H1 (cell line): Measurements from ENCODE around the gene GPATCH11. TPM values are rescaled to one million over a fixed set of nuclear protein-coding genes. Genes with fewer than 3 reads are reported as not detected.

ENCODE experiments used
- CTCF ChIA-PET: fragments of 300-600 bp; sonication (Branson Sonifier 250); formaldehyde crosslinking; loops from one replicate; lab custom pipeline; 2021; ENCODE audit not compliant: partially characterized antibody; lab: Charles Lee
- POLR2A ChIA-PET: fragments of 300-600 bp; sonication (Branson Sonifier 250); formaldehyde crosslinking; loops from one replicate; lab custom pipeline; 2021; ENCODE audit warnings: inconsistent platforms; ENCODE audit not compliant: partially characterized antibody; lab: Charles Lee
- DNase-seq, 2 experiments: peaks; one replicate each; pipeline versions ENCODE4 v3.0.0 to v3.0.0-alpha.2; 2010 to 2022; ENCODE audit warnings: low spot score in 2 of 2, low read depth in 1 of 2, mixed read lengths in 1 of 2
- FAIRE-seq: peaks from 2 replicates; lab custom pipeline; 2011; peaks lifted over from hg19 to GRCh38; lab: Jason Lieb, UNC
- H2AFZ ChIP-seq: 2 replicates; pipeline ENCODE4 v1.8.1; 2012; ENCODE audit warnings: low read length, inconsistent platforms
- H2AK5ac ChIP-seq: 2 replicates; pipeline ENCODE4 v1.6.1; 2013; ENCODE audit warnings: low read depth, low read length
- H2BK120ac ChIP-seq: replicated peaks from 2 replicates; pipeline ENCODE3; 2013; ENCODE audit warnings: low read depth, low read length, inconsistent platforms
- H2BK12ac ChIP-seq: 2 replicates; pipeline ENCODE4 v1.6.1; 2013; ENCODE audit warnings: low read depth, low read length
- H2BK15ac ChIP-seq: 2 replicates; pipeline ENCODE4 v1.6.1; 2013; ENCODE audit warnings: low read length
- H2BK20ac ChIP-seq: 2 replicates; pipeline ENCODE4 v1.6.1; 2013; ENCODE audit warnings: low read length
- H2BK5ac ChIP-seq: 2 replicates; pipeline ENCODE4 v1.6.1; 2013; ENCODE audit warnings: low read depth, low read length
- H3K14ac ChIP-seq: 2 replicates; pipeline ENCODE4 v1.6.1; 2013; ENCODE audit warnings: inconsistent platforms; ENCODE audit not compliant: insufficient read length
- H3K18ac ChIP-seq: 2 replicates; pipeline ENCODE4 v1.6.1; 2013; ENCODE audit warnings: low read length; ENCODE audit errors: extremely low read depth
- H3K23ac ChIP-seq: 2 replicates; pipeline ENCODE4 v1.6.1; 2013; ENCODE audit warnings: inconsistent platforms; ENCODE audit not compliant: insufficient read length
- H3K23me2 ChIP-seq: 2 replicates; pipeline ENCODE4 v1.6.1; 2013; ENCODE audit warnings: low read depth, low read length
- H3K27ac ChIP-seq: 2 replicates; pipeline ENCODE4 v1.6.1; 2011; ENCODE audit warnings: low read depth, low read length, inconsistent platforms
- H3K27me3 ChIP-seq, 4 experiments: replicated peaks in 1 of 4; 1 replicate in 1 of 4; 2 replicates in 3 of 4; pipeline versions ENCODE4 v1.6.1 to v1.8.1; 2011 to 2013; ENCODE audit warnings: low read length in 3 of 4, mild to moderate bottlenecking in 3 of 4, inconsistent platforms in 2 of 4, mixed read lengths in 2 of 4, moderate library complexity in 1 of 4; ENCODE audit not compliant: control insufficient read depth in 3 of 4, insufficient read depth in 3 of 4; ENCODE audit errors: extremely low read depth in 1 of 4
- H3K36me3 ChIP-seq, 4 experiments: 2 replicates each; pipeline versions ENCODE4 v1.6.1 to v1.8.1; 2011 to 2013; ENCODE audit warnings: mild to moderate bottlenecking in 4 of 4, low read length in 3 of 4, moderate library complexity in 2 of 4, control low read depth in 1 of 4, inconsistent platforms in 1 of 4; ENCODE audit not compliant: insufficient read depth in 4 of 4, control insufficient read depth in 2 of 4
- H3K4ac ChIP-seq: replicated peaks from 2 replicates; pipeline ENCODE3; 2013; ENCODE audit warnings: low read length, low read depth, mixed read lengths, inconsistent platforms; ENCODE audit not compliant: insufficient read length
- H3K4me1 ChIP-seq, 4 experiments: replicated peaks in 1 of 4; 1 replicate in 1 of 4; 2 replicates in 3 of 4; pipeline versions ENCODE4 v1.6.1 to v1.8.1; 2011 to 2013; ENCODE audit warnings: low read length in 3 of 4, inconsistent platforms in 2 of 4, mixed read lengths in 1 of 4; ENCODE audit not compliant: insufficient read depth in 4 of 4, control insufficient read depth in 3 of 4
- H3K4me2 ChIP-seq, 2 experiments: 2 replicates each; pipeline versions ENCODE4 v1.6.1 to v1.8.1; 2011 to 2013; ENCODE audit warnings: low read depth in 2 of 2, low read length in 2 of 2, control low read depth in 1 of 2, inconsistent platforms in 1 of 2, mild to moderate bottlenecking in 1 of 2; ENCODE audit not compliant: insufficient read depth in 1 of 2
- H3K4me3 ChIP-seq, 4 experiments: fragments of 200-600, 300-600 bp in 1 of 4; sonication (generic), shearing (Covaris generic), sonication (Bioruptor Twin) in 1 of 4; 2 replicates each; pipeline versions ENCODE4 v1.5.1 to v1.8.1; 2011 to 2016; ENCODE audit warnings: low read length in 4 of 4, low read depth in 3 of 4, control low read depth in 2 of 4, inconsistent platforms in 2 of 4, mild to moderate bottlenecking in 2 of 4, mixed read lengths in 1 of 4, moderate library complexity in 1 of 4; ENCODE audit not compliant: insufficient read depth in 2 of 4; ENCODE audit errors: extremely low read depth in 1 of 4
- H3K56ac ChIP-seq: replicated peaks from 2 replicates; pipeline ENCODE3; 2013; ENCODE audit warnings: low read depth, mild to moderate bottlenecking, mixed read lengths, low read length, inconsistent platforms; ENCODE audit not compliant: insufficient read length
- H3K79me1 ChIP-seq: 2 replicates; pipeline ENCODE4 v1.6.1; 2013; ENCODE audit warnings: low read depth, low read length, control low read depth
- H3K79me2 ChIP-seq, 2 experiments: 2 replicates each; pipeline versions ENCODE4 v1.6.1 to v1.8.1; 2012 to 2013; ENCODE audit warnings: low read length in 2 of 2, mild to moderate bottlenecking in 2 of 2, inconsistent platforms in 1 of 2; ENCODE audit not compliant: insufficient read depth in 2 of 2, control insufficient read depth in 1 of 2
- H3K9ac ChIP-seq, 4 experiments: replicated peaks in 1 of 4; 1 replicate in 1 of 4; 2 replicates in 3 of 4; pipeline versions ENCODE4 v1.6.1 to v1.8.1; 2011 to 2013; ENCODE audit warnings: low read depth in 3 of 4, low read length in 3 of 4, control low read depth in 2 of 4, mild to moderate bottlenecking in 2 of 4, moderate library complexity in 2 of 4, inconsistent platforms in 1 of 4; ENCODE audit errors: extremely low read depth in 1 of 4
- H3K9me3 ChIP-seq, 2 experiments: 2 replicates each; pipeline versions ENCODE4 v1.6.1 to v1.8.1; 2012 to 2013; ENCODE audit warnings: mild to moderate bottlenecking in 2 of 2, moderate library complexity in 2 of 2, control low read depth in 1 of 2, inconsistent platforms in 1 of 2, low read depth in 1 of 2, low read length in 1 of 2, mixed read lengths in 1 of 2; ENCODE audit not compliant: insufficient read depth in 2 of 2
- H4K20me1 ChIP-seq, 2 experiments: replicated peaks in 1 of 2; 2 replicates each; pipeline versions ENCODE3 to v1.8.1; 2011 to 2013; ENCODE audit warnings: inconsistent platforms in 2 of 2, low read length in 2 of 2, mild to moderate bottlenecking in 1 of 2; ENCODE audit not compliant: insufficient read depth in 2 of 2, control insufficient read depth in 1 of 2
- H4K5ac ChIP-seq: 2 replicates; pipeline ENCODE4 v1.6.1; 2013; ENCODE audit warnings: low read length, low read depth, mixed read lengths, inconsistent platforms; ENCODE audit not compliant: insufficient read length
- H4K8ac ChIP-seq: 2 replicates; pipeline ENCODE4 v1.8.0; 2013; ENCODE audit warnings: mild to moderate bottlenecking, moderate library complexity, low read length, inconsistent platforms; ENCODE audit not compliant: insufficient read depth; ENCODE audit errors: extremely low read depth
- H4K91ac ChIP-seq: replicated peaks from 2 replicates; pipeline ENCODE3; 2013; ENCODE audit warnings: low read length, mixed read lengths, inconsistent platforms; ENCODE audit not compliant: insufficient read length
- ASH2L ChIP-seq: fragments of 200-600, 300-600 bp; sonication (generic); IDR thresholded peaks from one replicate; pipeline ENCODE4 v1.7.1; 2017; ENCODE audit warnings: low read length
- CBX8 ChIP-seq: fragments of 300-800, 300-1000 bp; sonication (generic); IDR thresholded peaks from 2 replicates; pipeline ENCODE4 v1.7.1; 2016; ENCODE audit warnings: low read depth, low read length, borderline replicate concordance
- CEBPB ChIP-seq: IDR thresholded peaks from 2 replicates; pipeline ENCODE4 v1.6.1; 2012; ENCODE audit warnings: low read depth, low read length
- GTF2F1 ChIP-seq: IDR thresholded peaks from 2 replicates; pipeline ENCODE4 v1.6.1; 2012; ENCODE audit warnings: low read depth, low read length, improper control_type of control experiment, borderline replicate concordance
- HDAC6 ChIP-seq: IDR thresholded peaks from one replicate; pipeline ENCODE4 v1.7.1; 2012; ENCODE audit warnings: low read depth, mild to moderate bottlenecking, inconsistent platforms, low read length, moderate library complexity
- KDM4A ChIP-seq: IDR thresholded peaks from one replicate; pipeline ENCODE4 v1.7.1; 2012; ENCODE audit warnings: low read depth, mild to moderate bottlenecking, moderate library complexity, low read length, inconsistent platforms; ENCODE audit not compliant: severe bottlenecking
- PHF8 ChIP-seq: fragments of 200-600 bp; sonication (generic); conservative IDR thresholded peaks from 2 replicates; pipeline ENCODE4 v1.7.1; 2012; ENCODE audit warnings: low read depth, mild to moderate bottlenecking, inconsistent platforms, low read length, moderate library complexity
- RFX5 ChIP-seq: IDR thresholded peaks from 2 replicates; pipeline ENCODE4 v1.6.1; 2011; ENCODE audit warnings: low read depth, low read length, improper control_type of control experiment, borderline replicate concordance
- SIN3A ChIP-seq, 2 experiments: IDR thresholded peaks in 1 of 2; conservative IDR thresholded peaks in 1 of 2; 2 replicates each; pipeline ENCODE4 v1.6.1; 2011 to 2012; ENCODE audit warnings: low read length in 2 of 2, improper control_type of control experiment in 1 of 2, low read depth in 1 of 2, mild to moderate bottlenecking in 1 of 2
- SIX5 ChIP-seq: IDR thresholded peaks from 2 replicates; pipeline ENCODE4 v1.6.1; 2011; ENCODE audit warnings: mild to moderate bottlenecking, low read depth, low read length
- TAF7 ChIP-seq: optimal IDR thresholded peaks from 2 replicates; pipeline ENCODE3; 2011; ENCODE audit warnings: low read depth, mild to moderate bottlenecking, inconsistent platforms, low read length, moderate library complexity, borderline replicate concordance
- USF2 ChIP-seq: IDR thresholded peaks from 2 replicates; pipeline ENCODE4 v1.6.1; 2011; ENCODE audit warnings: low read length, improper control_type of control experiment
- ZNF274 ChIP-seq: IDR thresholded peaks from 2 replicates; pipeline ENCODE4 v1.7.0; 2012; ENCODE audit warnings: low read length, borderline replicate concordance; ENCODE audit errors: extremely low read depth
- WGBS, 2 experiments: shearing (Covaris generic) in 1 of 2; methylation state at CpG; one replicate each; pipeline versions ENCODE4 v1.1.6 to v1.1.7; 2013 to 2015; ENCODE audit warnings: low lambda C conversion rate in 2 of 2, mixed read lengths in 2 of 2, inconsistent platforms in 1 of 2, low coverage in 1 of 2, missing lambda C conversion rate in 1 of 2; ENCODE audit not compliant: insufficient replicate concordance in 2 of 2, insufficient coverage in 1 of 2, insufficient read length in 1 of 2; ENCODE audit errors: extremely low coverage in 1 of 2, missing lambda C conversion rate in 1 of 2; 5-methylcytosine and 5-hydroxymethylcytosine counted together
- polyA plus RNA-seq, 7 experiments: library from polyadenylated mRNA; depleted of rRNA in 3 of 7; stranded (reverse) in 5 of 7; unstranded in 2 of 7; fragments of >200 nt in 5 of 7; fragments of 200-250 nt in 2 of 7; gene quantifications; 1 replicate in 5 of 7; 2 replicates in 1 of 7; 4 replicates in 1 of 7; pipeline versions ENCODE4 v1.2.1 to v1.2.3, GENCODE V29; 2011 to 2013; ENCODE audit warnings: missing spikeins in 2 of 7, mixed read lengths in 2 of 7
- total RNA-seq: library from RNA; stranded (reverse); fragmentation: NEBNext Ultra II Directional; extraction: Animal tissue kit (Norgen Biotek cat#: 25700); gene quantifications from 2 replicates; pipeline ENCODE4 v1.2.1, GENCODE V29; 2021

Gene GPATCH11
- total and polyA plus RNA-seq, 2 of the 8 experiments (the other 6 are each of a cell fraction or from before 2014, with no cell fraction given) = 0.60 to 3.4 TPM

GRCh38 chr2:37132914-37133313 is 48.6 kb downstream of the GPATCH11 start:
- no peaks in the 10 kb centered on the region for H3K79me1 ChIP-seq
- no peaks in the 10 kb centered on the region for H3K23me2 ChIP-seq
- peaks cover 5 to 41% (median 28%) of the 10 kb centered on the region in 4 experiments; a peak in 7 of 8 replicates for H3K36me3 ChIP-seq
- ChIA-PET CTCF (interaction anchor here (0.5 to 1.3 kb wide), 3 partner anchors 9 to 115 kb away, joined by 3 read pairs; no protein-coding TSS in a partner anchor), POLR2A (interaction anchor here (0.6 kb wide), 1 partner anchor 223 kb away, joined by 3 read pairs; no protein-coding TSS in a partner anchor)
- no peak overlapping the region for H3K4me2 ChIP-seq
- no peak overlapping the region for H2BK5ac ChIP-seq
- no peaks in the 10 kb centered on the region for H3K4me1 ChIP-seq
- no peak overlapping the region for H2AK5ac ChIP-seq
- H3K9ac ChIP-seq = no peak overlapping the region
- H2BK120ac ChIP-seq = no peak overlapping the region
- H3K9me3 ChIP-seq = no peaks in the 10 kb centered on the region
- DNase-seq = no peak
- no peak overlapping the region for H2AFZ ChIP-seq
- no peak overlapping the region for H4K91ac ChIP-seq
- no peak for FAIRE-seq
- no peak overlapping the region for H4K5ac ChIP-seq
- no peak overlapping the region for H3K23ac ChIP-seq
- no peak overlapping the region for H2BK20ac ChIP-seq
- H3K4me3 ChIP-seq = no peak overlapping the region
- no peaks in the 10 kb centered on the region for H3K79me2 ChIP-seq
- no peak overlapping the region for H3K14ac ChIP-seq
- H3K27me3 ChIP-seq = no peaks in the 10 kb centered on the region
- no peak overlapping the region for H3K56ac ChIP-seq
- H3K4ac ChIP-seq = no peak overlapping the region
- H3K27ac ChIP-seq = no peak overlapping the region
- peaks cover 0 to 1% of the 10 kb centered on the region in 2 experiments for H4K20me1 ChIP-seq
- H2BK15ac ChIP-seq = no peak overlapping the region
- 95% methylated on average over 6 of the region's 6 CpGs; no CpG with 5 or more reads in 1 of the 2 experiments for WGBS, 2 experiments
- H4K8ac ChIP-seq = no peak overlapping the region
- H2BK12ac ChIP-seq = no peak overlapping the region
- H3K18ac ChIP-seq = no peak overlapping the region
- no peak for TF ChIP-seq GTF2F1
- no peak for TF ChIP-seq SIX5
- no peak for TF ChIP-seq HDAC6
- TF ChIP-seq TAF7 = no peak
- no peak for TF ChIP-seq ZNF274
- TF ChIP-seq SIN3A (conservative IDR thresholded peaks at IDR 0.05 in 1 of 2, IDR thresholded peaks at IDR 0.05 in 1 of 2; ENCODE audit: low read depth in 1 of 2, low read length in 2 of 2) = no peak
- no peak for TF ChIP-seq CEBPB
- TF ChIP-seq ASH2L = no peak
- no peak for TF ChIP-seq USF2
- TF ChIP-seq KDM4A = no peak
- no peak for TF ChIP-seq RFX5
- no peak for TF ChIP-seq PHF8
- TF ChIP-seq CBX8 = no peak
